Smooth muscle cell (in vitro differentiated cells): ENCODE results near the gene C14orf93. TPM values are rescaled to one million over a fixed set of nuclear protein-coding genes. Genes with fewer than 3 reads are reported as not detected.
"Not testable (repeated sequence)": the region's sequence is repeated elsewhere in the genome, so short reads cannot be mapped to it uniquely, and the experiment has no call there.

Experiments used
- DNase-seq: peaks from one replicate; lab custom pipeline; 2025; ENCODE audit not compliant: unreplicated experiment; lab: John Stamatoyannopoulos, UW
- H2AFZ ChIP-seq: fragments of 200-600 bp; sonication (generic); 2 replicates; pipeline ENCODE4 v1.6.0; 2016; ENCODE audit warnings: antibody characterized with exemption, low read depth, mild to moderate bottlenecking
- H3F3A ChIP-seq: fragments of 200-600 bp; sonication (generic); 2 replicates; pipeline ENCODE4 v1.6.0; 2017; ENCODE audit warnings: antibody characterized with exemption, low read depth
- H3K27ac ChIP-seq: fragments of 200-600 bp; sonication (generic); 2 replicates; pipeline ENCODE4 v1.5.1; 2016; ENCODE audit warnings: low read depth, mild to moderate bottlenecking
- H3K27me3 ChIP-seq: fragments of 200-600 bp; sonication (generic); 2 replicates; pipeline ENCODE4 v1.6.1; 2016; ENCODE audit warnings: low read depth, mild to moderate bottlenecking
- H3K36me3 ChIP-seq: fragments of 200-600 bp; sonication (generic); 2 replicates; pipeline ENCODE4 v1.5.1; 2016; ENCODE audit warnings: low read depth
- H3K4me1 ChIP-seq: fragments of 200-600 bp; sonication (generic); 2 replicates; pipeline ENCODE4 v1.5.1; 2016; ENCODE audit warnings: low read depth
- H3K4me2 ChIP-seq: fragments of 200-600 bp; sonication (generic); 2 replicates; pipeline ENCODE4 v1.6.0; 2016; ENCODE audit warnings: mild to moderate bottlenecking
- H3K4me3 ChIP-seq: fragments of 200-600 bp; sonication (generic); 2 replicates; pipeline ENCODE4 v1.5.1; 2016; ENCODE audit warnings: mild to moderate bottlenecking
- H3K79me2 ChIP-seq: fragments of 200-600 bp; sonication (generic); 2 replicates; pipeline ENCODE4 v1.6.0; 2016; ENCODE audit warnings: low read depth, mild to moderate bottlenecking
- H3K9ac ChIP-seq: fragments of 200-600 bp; sonication (generic); 2 replicates; pipeline ENCODE4 v1.6.0; 2016; ENCODE audit warnings: low read depth
- H3K9me3 ChIP-seq: fragments of 200-600 bp; sonication (generic); replicated peaks from 2 replicates; pipeline ENCODE4 v1.5.1; 2016; ENCODE audit warnings: low read depth
- H4K20me1 ChIP-seq: fragments of 200-600 bp; sonication (generic); 2 replicates; pipeline ENCODE4 v1.6.0; 2016; ENCODE audit warnings: low read depth
- WGBS: methylation state at CpG from one replicate; pipeline ENCODE4 v1.1.7; 2016; ENCODE audit warnings: low lambda C conversion rate; 5-methylcytosine and 5-hydroxymethylcytosine counted together
- polyA plus RNA-seq: library from polyadenylated mRNA; unstranded; fragments of >200 nt; fragmentation: Nextera tagmentation; extraction: Ambion mirVana; gene quantifications from 2 replicates; pipeline ENCODE4 v1.2.1, GENCODE V29; 2016
- total RNA-seq: library from RNA; depleted of rRNA; stranded (reverse); fragments of >200 nt; gene quantifications from 2 replicates; pipeline ENCODE4 v1.2.3, GENCODE V29; 2014
- TF ChIP-seq, protein P1 (sequence below): fragments of 200-600 bp; sonication (generic); IDR thresholded peaks from 2 replicates; pipeline ENCODE4 v1.5.1; 2017; ENCODE audit warnings: borderline replicate concordance, mild to moderate bottlenecking, antibody characterized with exemption; ENCODE audit not compliant: insufficient read depth, poor library complexity, severe bottlenecking

Gene C14orf93
- total and polyA plus RNA-seq, 2 experiments from 2014 or later, result 6.7 to 10.2 TPM

DNA sequence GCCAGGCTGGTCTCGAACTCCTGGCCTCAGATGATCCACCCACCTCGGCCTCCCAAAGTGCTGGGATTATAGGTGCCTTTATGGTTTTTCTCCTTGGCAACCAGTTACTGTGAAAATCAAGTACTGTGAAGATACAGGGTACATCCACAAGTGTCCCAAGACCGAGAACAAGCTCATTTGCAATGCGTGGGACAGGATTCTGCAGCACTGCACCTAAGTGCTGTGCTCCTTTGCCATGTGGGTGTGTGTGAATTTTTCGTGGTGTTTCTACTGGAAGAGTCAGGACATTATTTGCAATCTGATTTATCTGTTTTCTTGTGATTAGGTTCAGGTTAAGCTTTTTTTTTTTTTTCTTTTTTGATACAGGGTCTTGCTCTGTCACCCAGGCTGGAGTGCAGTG, 7.1 kb upstream of the C14orf93 start:
- Histone ChIP-seq H4K20me1 (no peaks in the 10 kb centered on the region), H3K36me3 (no peaks in the 10 kb centered on the region), H2AFZ (no peak overlapping the region), H3K9me3 (no peaks in the 10 kb centered on the region), H3K27ac (no peak overlapping the region), H3K9ac (no peak overlapping the region), H3K4me3 (no peak overlapping the region), H3F3A (no peaks in the 10 kb centered on the region), H3K4me2 (no peak overlapping the region), H3K27me3 (no peaks in the 10 kb centered on the region), H3K79me2 (no peaks in the 10 kb centered on the region), H3K4me1 (no peaks in the 10 kb centered on the region)
- 89% methylated on average over 5 of the region's 5 CpGs for WGBS
- no peak for DNase-seq
- TF ChIP-seq, protein P1, sequence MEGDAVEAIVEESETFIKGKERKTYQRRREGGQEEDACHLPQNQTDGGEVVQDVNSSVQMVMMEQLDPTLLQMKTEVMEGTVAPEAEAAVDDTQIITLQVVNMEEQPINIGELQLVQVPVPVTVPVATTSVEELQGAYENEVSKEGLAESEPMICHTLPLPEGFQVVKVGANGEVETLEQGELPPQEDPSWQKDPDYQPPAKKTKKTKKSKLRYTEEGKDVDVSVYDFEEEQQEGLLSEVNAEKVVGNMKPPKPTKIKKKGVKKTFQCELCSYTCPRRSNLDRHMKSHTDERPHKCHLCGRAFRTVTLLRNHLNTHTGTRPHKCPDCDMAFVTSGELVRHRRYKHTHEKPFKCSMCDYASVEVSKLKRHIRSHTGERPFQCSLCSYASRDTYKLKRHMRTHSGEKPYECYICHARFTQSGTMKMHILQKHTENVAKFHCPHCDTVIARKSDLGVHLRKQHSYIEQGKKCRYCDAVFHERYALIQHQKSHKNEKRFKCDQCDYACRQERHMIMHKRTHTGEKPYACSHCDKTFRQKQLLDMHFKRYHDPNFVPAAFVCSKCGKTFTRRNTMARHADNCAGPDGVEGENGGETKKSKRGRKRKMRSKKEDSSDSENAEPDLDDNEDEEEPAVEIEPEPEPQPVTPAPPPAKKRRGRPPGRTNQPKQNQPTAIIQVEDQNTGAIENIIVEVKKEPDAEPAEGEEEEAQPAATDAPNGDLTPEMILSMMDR, result no peak

DNA sequence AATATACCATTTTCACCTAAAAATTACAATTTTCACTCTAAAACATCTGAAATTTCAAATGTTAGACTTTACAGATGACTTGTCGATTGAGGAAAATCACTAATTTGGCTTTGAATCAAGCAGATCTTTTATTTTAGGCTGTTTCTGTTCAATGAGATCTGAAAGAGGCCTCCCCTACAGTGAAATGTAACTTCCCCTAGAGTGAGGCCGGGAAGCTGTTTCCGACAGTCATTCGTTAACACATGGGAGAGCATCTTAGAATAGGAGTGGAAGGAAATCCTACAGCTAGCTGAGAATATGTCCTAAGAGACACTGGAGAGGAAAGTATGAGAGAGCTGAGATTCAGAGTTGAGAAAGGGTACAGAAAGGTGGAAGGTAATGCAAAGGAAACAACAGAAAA, 5.7 kb upstream of the C14orf93 start:
- H2AFZ ChIP-seq, result no peak overlapping the region
- no peak overlapping the region for H3K27ac ChIP-seq
- no peaks in the 10 kb centered on the region for H3K9me3 ChIP-seq
- H3K27me3 ChIP-seq, result no peaks in the 10 kb centered on the region
- H3K4me2 ChIP-seq, result no peak overlapping the region
- H3K79me2 ChIP-seq, result no peaks in the 10 kb centered on the region
- H4K20me1 ChIP-seq, result no peaks in the 10 kb centered on the region
- H3K4me3 ChIP-seq, result no peak overlapping the region
- no peak for DNase-seq
- H3K4me1 ChIP-seq, result no peaks in the 10 kb centered on the region
- H3F3A ChIP-seq, result no peaks in the 10 kb centered on the region
- TF ChIP-seq, protein P1, result no peak
- H3K9ac ChIP-seq, result no peak overlapping the region
- WGBS, result 89% methylated on average over 4 of the region's 4 CpGs
- no peaks in the 10 kb centered on the region for H3K36me3 ChIP-seq

DNA sequence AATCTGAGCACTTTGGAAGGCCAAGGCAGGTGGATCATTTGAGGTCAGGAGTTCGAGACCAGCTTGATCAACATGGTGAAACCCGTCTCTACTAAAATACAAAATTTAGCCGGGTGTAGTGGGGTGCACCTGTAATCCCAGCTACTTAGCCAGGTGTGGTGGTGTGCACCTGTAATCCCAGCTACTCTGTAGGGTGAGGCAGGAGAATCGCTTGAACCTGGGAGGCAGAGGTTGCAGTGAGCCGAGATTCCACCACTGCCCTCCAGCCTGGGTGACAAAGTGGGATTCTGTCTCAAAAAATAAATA, 3.8 kb upstream of the C14orf93 start:
- not testable (repeated sequence) for H3K9me3 ChIP-seq, H3F3A ChIP-seq, DNase-seq, H2AFZ ChIP-seq, H3K27ac ChIP-seq, H3K36me3 ChIP-seq, H3K79me2 ChIP-seq, H3K4me2 ChIP-seq, H3K4me3 ChIP-seq, H3K4me1 ChIP-seq, H3K9ac ChIP-seq, H4K20me1 ChIP-seq, H3K27me3 ChIP-seq
- 98% methylated on average over 5 of the region's 5 CpGs for WGBS

DNA sequence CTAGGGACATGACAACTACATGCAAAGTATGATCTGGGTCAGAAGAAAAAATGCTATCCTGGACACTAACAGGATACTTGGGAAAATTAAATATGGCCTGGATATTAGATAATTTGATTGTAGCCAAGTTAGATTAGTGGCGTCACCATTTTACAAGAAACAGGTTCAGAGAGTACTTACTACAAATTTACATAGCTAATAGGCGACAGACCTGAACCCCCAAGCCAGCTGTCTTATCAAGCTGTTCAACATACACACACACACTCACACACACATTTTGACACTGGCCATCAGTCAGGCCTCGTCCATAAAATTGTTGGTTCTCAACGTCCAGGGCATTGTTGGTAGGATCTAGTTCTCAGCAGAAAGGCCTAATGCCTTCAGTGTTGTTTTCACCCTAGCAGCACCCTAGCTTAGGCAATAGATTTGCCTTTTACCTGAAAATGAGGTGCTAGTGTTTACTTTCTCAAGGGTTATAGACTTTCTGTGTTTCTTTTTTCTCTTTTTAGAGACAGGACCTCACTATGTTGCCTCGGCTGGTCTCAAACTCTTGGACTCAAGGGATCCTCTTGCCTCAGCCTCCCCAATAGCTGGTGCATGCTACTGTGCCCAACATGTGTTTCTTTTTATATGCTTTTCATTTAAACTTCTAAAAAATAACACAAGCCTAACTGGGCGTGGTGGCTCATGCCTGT, 3.3 kb upstream of the C14orf93 start:
- Histone ChIP-seq H3K27ac (no peak overlapping the region), H3F3A (no peaks in the 10 kb centered on the region), H3K4me3 (no peak overlapping the region), H3K9me3 (no peaks in the 10 kb centered on the region), H2AFZ (no peak overlapping the region), H3K4me1 (no peaks in the 10 kb centered on the region), H3K27me3 (no peaks in the 10 kb centered on the region), H3K36me3 (no peaks in the 10 kb centered on the region), H3K9ac (no peak overlapping the region), H3K4me2 (no peak overlapping the region), H4K20me1 (no peaks in the 10 kb centered on the region), H3K79me2 (no peaks in the 10 kb centered on the region)
- TF ChIP-seq, protein P1, result no peak
- WGBS, result 78% methylated on average over 6 of the region's 6 CpGs
- no peak for DNase-seq
